CD4-positive, alpha-beta T cell (primary cell): ENCODE data around the gene AQP5. TPM values are rescaled to one million over a fixed set of nuclear protein-coding genes. Genes with fewer than 3 reads are reported as not detected.
A peak's percentile ranks its signal among the peaks of the same experiment; 100 is the strongest.
"Not testable (repeated sequence)": the region's sequence is repeated elsewhere in the genome, so short reads cannot be mapped to it uniquely, and the experiment has no call there.

ENCODE experiments used
- ATAC-seq: fragments of 200-7000 bp; cut with Tn5 transposase; one replicate; pipeline ENCODE4 v1.10.0; 2022; ENCODE audit warnings: mild to moderate bottlenecking; ENCODE audit not compliant: poor library complexity
- CTCF ChIA-PET: fragments of 350-600 bp; sonication (Branson Sonifier 250); formaldehyde crosslinking; loops from one replicate; lab custom pipeline; 2021; ENCODE audit warnings: antibody characterized with exemption, inconsistent platforms; lab: Charles Lee
- POLR2A ChIA-PET: fragments of 350-600 bp; sonication (Branson Sonifier 250); formaldehyde crosslinking; loops from one replicate; lab custom pipeline; 2021; ENCODE audit warnings: antibody characterized with exemption, inconsistent platforms; lab: Charles Lee
- DNase-seq, 14 experiments: peaks; one replicate each; pipeline ENCODE4 v3.0.0-alpha.2; 2013 to 2020; ENCODE audit warnings: mixed read lengths in 2 of 14
- H3K27ac ChIP-seq, 2 donors: one replicate each; pipeline versions ENCODE4 v1.5.1 to v1.7.0; 2013; ENCODE audit warnings: low read length in 2 of 2, low read depth in 1 of 2, mild to moderate bottlenecking in 1 of 2
- H3K27me3 ChIP-seq, 2 experiments: 1 replicate in 1 of 2; 2 replicates in 1 of 2; pipeline versions ENCODE4 v1.6.1 to v1.7.0; 2013; ENCODE audit warnings: low read length in 2 of 2, control low read depth in 1 of 2, mild to moderate bottlenecking in 1 of 2, moderate library complexity in 1 of 2; ENCODE audit not compliant: insufficient read depth in 2 of 2, control insufficient read depth in 1 of 2
- H3K36me3 ChIP-seq: one replicate; pipeline ENCODE4 v1.6.1; 2013; ENCODE audit warnings: low read length, control low read depth; ENCODE audit not compliant: insufficient read depth
- H3K4me1 ChIP-seq: one replicate; pipeline ENCODE4 v1.6.1; 2013; ENCODE audit warnings: low read length, control low read depth; ENCODE audit not compliant: insufficient read depth
- H3K4me3 ChIP-seq: one replicate; pipeline ENCODE4 v1.5.1; 2013; ENCODE audit warnings: mild to moderate bottlenecking, low read length, moderate library complexity
- H3K9me3 ChIP-seq, 2 experiments: 1 replicate in 1 of 2; 2 replicates in 1 of 2; pipeline versions ENCODE4 v1.6.1 to v1.7.0; 2013; ENCODE audit warnings: low read length in 2 of 2, mild to moderate bottlenecking in 2 of 2, control low read depth in 1 of 2, moderate library complexity in 1 of 2; ENCODE audit not compliant: control insufficient read depth in 1 of 2, insufficient read depth in 1 of 2
- H3K27ac Mint-ChIP-seq: one replicate; pipeline ENCODE4 v1.8.0; 2020; ENCODE audit warnings: mixed read lengths
- H3K27me3 Mint-ChIP-seq: one replicate; pipeline ENCODE4 v1.8.0; 2021; ENCODE audit warnings: mixed read lengths
- H3K36me3 Mint-ChIP-seq: one replicate; pipeline ENCODE4 v1.8.0; 2021; ENCODE audit warnings: low read depth, mixed read lengths
- H3K4me1 Mint-ChIP-seq: one replicate; pipeline ENCODE4 v1.8.0; 2021; ENCODE audit warnings: low read depth, mixed read lengths
- H3K4me3 Mint-ChIP-seq: one replicate; pipeline ENCODE4 v1.8.0; 2020; ENCODE audit warnings: mild to moderate bottlenecking, mixed read lengths
- H3K9me3 Mint-ChIP-seq: one replicate; pipeline ENCODE4 v1.8.0; 2020; ENCODE audit warnings: mixed read lengths
- CTCF ChIP-seq: fragments of 200-600 bp; IDR thresholded peaks from one replicate; pipeline ENCODE4 v1.8.0; 2022; ENCODE audit warnings: antibody characterized with exemption, mild to moderate bottlenecking
- intact Hi-C, 2 experiments: fragments of 100-400 bp; cut with DNase I in 1 of 2; cut with micrococcal nuclease in 1 of 2; formaldehyde crosslinking; loops; one replicate each; pipeline versions ENCODE4 v1.15.1 to v1.9.0; 2023 to 2025; cut with DNase I, micrococcal nuclease
- total RNA-seq, 174 experiments: library from RNA in 2 of 174; stranded (reverse) in 2 of 174; gene quantifications; one replicate each; pipeline ENCODE4 v1.2.3 and lab custom pipeline; 2021 to 2026

Gene AQP5
- total RNA-seq, 2 experiments from 2014 or later, result not detected

- Histone ChIP-seq H3K27ac (no peak overlapping the region), H3K36me3 (peaks cover 14% of the 10 kb centered on the region)
Observed at GRCh38 chr12:49985981-49986380, 24.3 kb downstream of the AQP5 start.

GRCh38 chr12:49986476-49986875 is 24.8 kb downstream of the AQP5 start:
- ATAC-seq, result not testable (repeated sequence)
- H3K36me3 Mint-ChIP-seq, result peaks cover 14% of the 10 kb centered on the region

More at GRCh38 chr12:49985981-49986380, 24.3 kb downstream of the AQP5 start:
- no peak overlapping the region for H3K4me3 Mint-ChIP-seq
- H3K36me3 Mint-ChIP-seq, result peaks cover 14% of the 10 kb centered on the region
- intact Hi-C loops, result no loop called here
- ATAC-seq, result no peak
- H3K4me1 ChIP-seq, result no peaks in the 10 kb centered on the region
- H3K9me3 ChIP-seq, result no peaks in the 10 kb centered on the region
- H3K27me3 Mint-ChIP-seq, result no peaks in the 10 kb centered on the region
- no peak overlapping the region for H3K4me3 ChIP-seq
- ChIA-PET CTCF (interaction anchor here (2.2 kb wide), 1 partner anchor 19 kb away, joined by 9 read pairs; no protein-coding TSS in a partner anchor), POLR2A (no interaction called here)
- H3K27me3 ChIP-seq, result no peaks in the 10 kb centered on the region
- no peaks in the 10 kb centered on the region for H3K4me1 Mint-ChIP-seq
- H3K9me3 Mint-ChIP-seq, result no peaks in the 10 kb centered on the region
- H3K27ac Mint-ChIP-seq, result no peak overlapping the region
- no peak for TF ChIP-seq CTCF
- no peak for DNase-seq

GRCh38 chr12:49987625-49988303 is 26.1 kb downstream of the AQP5 start:
- no peak for TF ChIP-seq CTCF
- Histone ChIP-seq H3K4me3 (no peak overlapping the region), H3K36me3 (peaks cover 27% of the 10 kb centered on the region), H3K9me3 (no peaks in the 10 kb centered on the region), H3K27ac (no peak overlapping the region), H3K27me3 (no peaks in the 10 kb centered on the region), H3K4me1 (no peaks in the 10 kb centered on the region)
- DNase-seq (peak in 2 of 14 experiments; percentile 14 to 23), ATAC-seq (no peak)
- POLR2A ChIA-PET, result no interaction called here
- H3K9me3 Mint-ChIP-seq, result no peaks in the 10 kb centered on the region
- intact Hi-C loops, result no loop called here
- H3K36me3 Mint-ChIP-seq, result peaks cover 26% of the 10 kb centered on the region
- H3K4me3 Mint-ChIP-seq, result no peak overlapping the region
- H3K4me1 Mint-ChIP-seq, result no peaks in the 10 kb centered on the region
- H3K27me3 Mint-ChIP-seq, result no peaks in the 10 kb centered on the region
- H3K27ac Mint-ChIP-seq, result no peak overlapping the region
- CTCF ChIA-PET, result no interaction called here

More at GRCh38 chr12:49986476-49986875, 24.8 kb downstream of the AQP5 start:
- H3K27ac ChIP-seq, POLR2A ChIA-PET, H3K9me3 Mint-ChIP-seq, intact Hi-C loops, H3K4me1 Mint-ChIP-seq, H3K27me3 Mint-ChIP-seq, H3K4me3 Mint-ChIP-seq, H3K4me1 ChIP-seq, DNase-seq, H3K27ac Mint-ChIP-seq, H3K27me3 ChIP-seq, H3K9me3 ChIP-seq, H3K4me3 ChIP-seq: not testable (repeated sequence)
- CTCF ChIA-PET, result interaction anchor here (2.2 kb wide), 1 partner anchor 19 kb away, joined by 9 read pairs; no protein-coding TSS in a partner anchor
- H3K36me3 ChIP-seq, result peaks cover 14% of the 10 kb centered on the region

- H3K27me3 Mint-ChIP-seq, H3K27ac ChIP-seq, intact Hi-C loops, H3K9me3 ChIP-seq, H3K4me3 Mint-ChIP-seq, CTCF ChIA-PET, H3K4me1 ChIP-seq, H3K27me3 ChIP-seq, H3K4me1 Mint-ChIP-seq, H3K9me3 Mint-ChIP-seq, POLR2A ChIA-PET, H3K4me3 ChIP-seq, DNase-seq, H3K27ac Mint-ChIP-seq, ATAC-seq: not testable (repeated sequence)
- peaks cover 41% of the 10 kb centered on the region for H3K36me3 Mint-ChIP-seq
- peaks cover 32% of the 10 kb centered on the region for H3K36me3 ChIP-seq
Observed at GRCh38 chr12:49989400-49989799, 27.7 kb downstream of the AQP5 start.
